ENCODE results near the gene C10orf90. TPM values are rescaled to one million over a fixed set of nuclear protein-coding genes. Genes with fewer than 3 reads are reported as not detected.

The C10orf90 gene
- total RNA-seq, 2 experiments from 2014 or later = not detected

DNA sequence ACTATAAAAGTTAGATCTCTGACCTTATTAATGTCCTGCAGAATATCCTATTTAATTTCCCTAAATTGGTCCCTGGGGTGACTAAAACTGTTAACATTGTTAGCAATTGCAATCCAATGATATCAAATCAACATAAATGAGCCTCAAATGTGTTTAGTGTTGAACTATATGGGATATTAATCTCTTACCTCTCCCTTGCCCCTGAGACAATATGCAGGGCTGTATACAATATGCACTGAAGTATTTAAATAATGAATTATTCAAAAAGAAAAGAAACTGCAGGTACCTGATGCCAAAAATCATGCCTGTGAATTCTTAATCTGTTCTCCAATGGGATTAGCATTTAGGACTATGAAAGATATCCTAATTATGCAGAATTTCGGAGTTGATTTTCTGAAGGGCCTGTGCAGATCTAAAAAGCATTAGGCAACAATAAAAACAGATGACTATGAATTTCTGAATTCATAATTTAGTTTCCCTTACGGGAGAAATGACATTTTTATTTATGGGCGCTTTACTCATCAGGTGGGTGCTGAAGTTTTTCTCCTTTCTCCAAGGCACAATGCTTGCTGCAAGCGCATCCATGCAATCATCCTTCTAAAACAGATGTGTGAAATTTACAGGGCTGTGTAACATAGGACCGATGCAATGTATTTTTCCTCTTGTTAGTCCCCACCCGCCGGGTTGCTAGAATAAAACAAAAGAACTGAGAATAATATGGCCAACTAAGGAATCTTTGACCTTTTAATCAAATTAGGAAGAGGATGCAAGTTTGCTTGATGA, 5.4 kb upstream of the C10orf90 start:
- ChIA-PET POLR2A (no interaction called here), CTCF (no interaction called here)

GRCh38 chr10:126674741-126675515, 4.4 kb upstream of the C10orf90 start:
- ChIA-PET CTCF (no interaction called here), POLR2A (no interaction called here)

DNA sequence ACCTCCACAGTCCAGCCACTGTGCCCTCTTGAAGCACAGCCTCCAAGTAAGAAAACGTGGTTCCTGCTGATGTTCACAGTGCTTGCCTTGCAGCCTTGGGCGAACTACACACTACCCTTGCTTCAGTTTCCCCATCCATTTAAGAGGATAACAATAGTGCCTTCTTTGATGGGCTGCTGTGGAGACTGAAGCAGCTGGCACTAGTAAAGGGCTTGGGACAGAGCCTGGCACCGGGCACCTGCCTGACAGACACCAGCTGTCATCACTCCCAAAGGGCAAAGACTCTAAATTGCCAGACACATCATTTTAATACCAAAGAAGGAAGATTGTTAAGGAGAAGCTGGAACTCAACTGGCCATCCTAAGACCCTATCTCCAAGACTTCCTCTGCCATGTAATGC, 3.1 kb upstream of the C10orf90 start:
- CTCF ChIA-PET = no interaction called here
- POLR2A ChIA-PET = no interaction called here

- ChIA-PET POLR2A (no interaction called here), CTCF (no interaction called here)
Measured at GRCh38 chr10:126671402-126671975, 996 bp upstream of the C10orf90 start.

DNA sequence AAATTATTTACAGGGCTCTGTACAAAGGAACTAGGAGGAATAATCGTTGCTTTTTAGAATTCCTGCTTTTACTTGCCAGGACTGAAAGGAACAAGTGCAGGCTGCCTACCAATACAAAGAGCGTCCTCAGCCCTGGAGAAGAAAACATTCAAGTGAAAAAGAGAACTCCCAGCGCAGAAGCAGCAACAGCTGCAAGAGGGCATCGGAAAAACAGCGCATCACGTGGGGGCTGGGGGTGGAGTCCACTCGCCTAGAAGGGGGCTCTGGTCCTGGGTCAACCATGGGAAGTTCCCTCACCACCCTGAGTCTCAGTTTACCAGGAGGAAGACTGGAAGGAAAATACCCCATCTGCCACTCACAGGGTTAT, 385 bp upstream of the C10orf90 start:
- ChIA-PET POLR2A (no interaction called here), CTCF (no interaction called here)

- ChIA-PET CTCF (no interaction called here), POLR2A (no interaction called here)
Measured at GRCh38 chr10:126669168-126669567, 1.3 kb downstream of the C10orf90 start.

DNA sequence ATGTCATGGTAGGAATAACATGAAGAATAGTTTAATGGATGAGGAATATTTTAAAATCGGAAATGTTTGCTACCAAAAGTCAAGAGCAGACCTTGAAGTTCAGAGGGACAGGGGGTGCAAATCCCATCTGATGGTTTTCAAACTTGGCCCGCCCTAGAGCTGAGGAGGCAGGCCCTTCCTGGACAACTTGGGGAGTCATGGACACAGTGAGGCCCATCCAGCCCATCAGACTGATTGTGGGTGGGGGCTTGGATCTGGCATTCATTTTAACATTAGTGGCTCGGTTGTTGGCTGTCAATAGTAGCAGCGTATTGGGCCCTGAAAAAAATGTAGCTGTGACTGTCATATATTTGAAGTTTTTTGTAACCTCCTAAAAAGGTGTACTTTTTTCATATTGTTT, 2.0 kb downstream of the C10orf90 start:
- ChIA-PET CTCF (no interaction called here), POLR2A (no interaction called here)

GRCh38 chr10:126667568-126667967, 2.9 kb downstream of the C10orf90 start:
- ChIA-PET POLR2A (no interaction called here), CTCF (no interaction called here)

DNA sequence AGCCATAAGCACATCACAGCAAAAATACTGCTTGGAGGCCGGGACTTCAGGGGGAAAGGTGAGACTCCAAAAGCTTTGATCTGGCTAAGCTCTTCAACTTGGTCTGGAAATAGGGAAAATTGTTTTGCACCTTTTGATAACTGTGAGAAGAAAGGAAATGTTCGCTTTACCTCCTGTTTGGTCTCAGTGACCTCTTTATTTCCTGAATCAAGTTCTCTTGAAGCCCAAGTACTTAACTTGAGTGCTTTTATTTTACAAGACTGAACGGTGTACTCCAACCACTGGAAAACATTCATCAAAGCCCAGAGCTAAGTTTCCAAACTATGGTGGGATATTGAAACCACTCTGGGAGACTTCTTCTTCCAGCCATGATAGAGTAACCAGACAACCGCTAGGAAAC, 5.3 kb downstream of the C10orf90 start:
- ChIA-PET POLR2A (no interaction called here), CTCF (no interaction called here)

DNA sequence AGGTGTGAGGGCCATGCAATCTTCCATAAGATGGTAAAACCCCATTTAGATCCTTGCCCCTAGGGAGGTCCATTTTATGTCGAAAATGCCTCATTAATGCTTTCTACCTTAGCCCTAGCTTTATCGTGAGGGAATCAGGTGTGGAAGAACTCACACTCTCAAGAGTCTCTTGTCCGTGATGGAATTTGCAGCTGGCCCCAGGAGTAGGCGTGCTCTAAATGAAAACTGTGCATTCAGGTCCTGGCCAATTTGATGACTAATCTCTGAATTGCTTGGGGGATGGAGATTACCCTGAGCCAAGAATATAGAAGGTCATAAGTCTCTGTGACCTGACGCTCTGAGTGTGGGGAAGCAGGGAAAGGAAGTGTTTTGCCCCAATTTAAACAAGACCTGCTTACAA, 6.6 kb downstream of the C10orf90 start:
- ChIA-PET POLR2A (no interaction called here), CTCF (no interaction called here)

GRCh38 chr10:126663328-126663727, 7.2 kb downstream of the C10orf90 start:
- CTCF ChIA-PET = no interaction called here

GRCh38 chr10:126661841-126662515, 8.5 kb downstream of the C10orf90 start:
- ChIA-PET CTCF (interaction anchor here (0.5 kb wide), 1 partner anchor 17 kb away, joined by 4 read pairs; no protein-coding TSS in a partner anchor), POLR2A (no interaction called here)

More at GRCh38 chr10:126663328-126663727, 7.2 kb downstream of the C10orf90 start:
- POLR2A ChIA-PET = no interaction called here

DNA sequence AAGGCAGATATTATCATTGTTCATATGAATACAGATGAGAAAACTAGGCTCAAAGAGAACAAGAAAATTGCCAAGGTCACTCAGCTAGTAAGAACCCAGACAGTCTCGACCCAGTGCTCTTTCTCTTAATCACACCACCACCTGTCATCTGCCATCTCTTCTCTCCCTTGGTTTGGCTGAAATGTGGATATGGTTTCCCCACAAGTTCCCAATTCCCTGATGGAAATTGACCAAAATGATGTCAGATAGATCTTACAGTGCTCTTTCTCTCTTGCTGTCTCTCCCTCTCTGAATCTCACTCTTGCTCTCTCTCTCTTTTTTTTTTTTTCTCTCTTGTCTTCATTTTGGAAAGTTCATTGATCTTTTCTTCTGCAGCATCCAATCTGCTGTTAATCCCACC, 9.1 kb downstream of the C10orf90 start:
- ChIA-PET CTCF (no interaction called here), POLR2A (no interaction called here)

DNA sequence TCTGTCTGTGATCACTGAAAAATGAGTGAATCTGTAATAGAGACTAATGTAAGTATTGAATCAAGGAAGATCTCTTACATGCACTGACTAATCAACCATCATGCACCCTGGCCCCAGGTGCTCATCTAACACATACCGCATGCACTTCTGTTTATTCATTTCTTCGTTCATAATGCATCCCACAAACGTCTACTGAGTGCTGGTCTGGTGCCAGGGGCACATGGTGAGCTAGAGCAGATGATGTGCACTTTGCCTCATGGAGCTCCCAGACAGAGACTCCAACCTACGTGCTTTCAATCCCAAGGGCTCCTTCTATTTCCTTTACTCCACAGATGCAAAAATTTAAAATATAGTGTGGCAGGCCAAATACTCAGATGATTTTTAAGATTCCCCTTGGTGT, 10.7 kb downstream of the C10orf90 start:
- POLR2A ChIA-PET = no interaction called here

GRCh38 chr10:126658928-126659327, 11.6 kb downstream of the C10orf90 start:
- ChIA-PET POLR2A (no interaction called here), CTCF (no interaction called here)

More for the DNA sequence above, 10.7 kb downstream of the C10orf90 start:
- CTCF ChIA-PET = no interaction called here

- POLR2A ChIA-PET = no interaction called here
Measured at GRCh38 chr10:126654579-126654978, 15.9 kb downstream of the C10orf90 start.

GRCh38 chr10:126651467-126651866, 19.0 kb downstream of the C10orf90 start:
- CTCF ChIA-PET = no interaction called here
- POLR2A ChIA-PET = no interaction called here

More at GRCh38 chr10:126654579-126654978, 15.9 kb downstream of the C10orf90 start:
- CTCF ChIA-PET = no interaction called here

DNA sequence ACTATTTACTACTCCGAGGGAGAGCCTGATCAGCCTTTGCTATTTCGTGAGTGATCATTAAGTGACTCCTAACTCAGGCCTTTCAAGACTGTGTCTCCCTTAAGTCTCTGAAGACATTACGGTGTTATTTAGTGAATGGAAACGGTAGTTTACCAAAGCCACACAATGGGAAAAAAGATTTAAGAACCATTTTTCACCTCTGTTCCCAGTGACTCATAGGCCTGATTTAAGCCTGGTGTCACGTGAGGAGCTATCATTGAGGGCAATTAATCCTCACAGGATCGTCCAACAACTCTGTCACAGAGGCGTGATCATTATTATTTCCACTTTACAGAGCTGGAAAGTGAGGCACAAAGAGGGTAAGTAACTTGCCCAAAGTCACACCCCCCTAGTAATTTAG, 20.3 kb downstream of the C10orf90 start:
- CTCF ChIA-PET = no interaction called here
- POLR2A ChIA-PET = no interaction called here

DNA sequence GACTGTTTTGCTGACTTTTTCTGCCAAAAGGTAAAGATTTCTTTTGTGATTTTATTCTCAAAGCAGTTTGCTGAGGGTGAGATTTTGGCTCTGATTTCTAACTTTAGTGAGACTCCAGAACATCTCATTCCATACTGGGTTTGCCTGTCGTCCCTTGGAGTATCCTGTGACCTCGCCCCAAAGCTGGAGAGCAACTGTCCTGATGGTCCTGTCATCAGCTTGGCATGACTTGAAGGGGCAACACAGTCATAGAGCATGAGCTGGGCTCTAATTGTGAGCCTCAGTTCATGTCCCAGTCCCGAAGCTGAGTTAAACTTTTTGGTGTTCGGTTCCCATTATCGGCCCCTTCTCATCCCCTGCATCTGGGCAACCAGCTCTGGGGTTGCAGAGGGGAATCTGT, 23.4 kb downstream of the C10orf90 start:
- POLR2A ChIA-PET = no interaction called here
- CTCF ChIA-PET = no interaction called here

GRCh38 chr10:126646110-126646509, 24.4 kb downstream of the C10orf90 start:
- ChIA-PET CTCF (no interaction called here), POLR2A (no interaction called here)

- POLR2A ChIA-PET = no interaction called here
- CTCF ChIA-PET = no interaction called here
Measured at GRCh38 chr10:126640401-126640800, 30.1 kb downstream of the C10orf90 start.

Data from activated CD8-positive, alpha-beta memory T cell treated with anti-CD3 and anti-CD28 coated beads for 36 hours (primary cell).